ENCODE data around the gene CAMK2G. TPM values are rescaled to one million over a fixed set of nuclear protein-coding genes. Genes with fewer than 3 reads are reported as not detected.
"Not testable (repeated sequence)": the region's sequence is repeated elsewhere in the genome, so short reads cannot be mapped to it uniquely, and the experiment has no call there.

Gene CAMK2G
- total and polyA plus RNA-seq, 11 donors = 8.0 to 18.6 (median 14.5) TPM

DNA sequence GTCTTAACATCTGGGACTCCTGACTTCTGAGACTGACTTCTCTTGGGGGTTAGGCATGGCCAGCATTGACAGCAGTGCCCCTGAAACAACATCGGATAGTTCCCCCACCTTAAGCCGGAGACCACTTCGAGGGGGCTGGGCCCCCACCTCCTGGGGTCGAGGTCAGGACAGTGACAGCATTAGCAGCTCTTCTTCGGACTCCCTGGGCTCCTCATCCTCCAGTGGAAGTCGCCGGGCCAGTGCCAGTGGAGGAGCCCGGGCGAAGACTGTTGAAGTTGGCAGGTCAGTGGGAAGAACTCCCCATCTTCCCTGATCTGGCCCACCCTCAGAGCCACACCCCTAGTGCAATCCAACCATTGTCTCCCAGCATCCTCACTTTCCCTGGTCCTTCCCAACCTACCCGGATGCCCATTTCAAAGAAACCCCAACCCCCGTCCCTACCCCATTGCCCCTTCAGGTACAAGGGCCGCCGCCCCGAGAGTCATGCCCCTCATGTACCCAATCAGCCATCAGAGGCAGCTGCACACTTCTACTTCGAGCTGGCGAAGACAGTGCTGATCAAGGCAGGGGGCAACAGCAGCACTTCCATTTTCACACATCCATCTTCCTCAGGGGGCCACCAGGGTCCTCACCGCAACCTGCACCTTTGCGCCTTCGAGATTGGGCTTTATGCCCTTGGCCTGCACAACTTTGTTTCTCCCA lies 76.9 kb downstream of the CAMK2G start:
- TF ChIP-seq POLR2A (IDR thresholded peaks at IDR 0.05) = no peak
- TF ChIP-seq, protein P1, sequence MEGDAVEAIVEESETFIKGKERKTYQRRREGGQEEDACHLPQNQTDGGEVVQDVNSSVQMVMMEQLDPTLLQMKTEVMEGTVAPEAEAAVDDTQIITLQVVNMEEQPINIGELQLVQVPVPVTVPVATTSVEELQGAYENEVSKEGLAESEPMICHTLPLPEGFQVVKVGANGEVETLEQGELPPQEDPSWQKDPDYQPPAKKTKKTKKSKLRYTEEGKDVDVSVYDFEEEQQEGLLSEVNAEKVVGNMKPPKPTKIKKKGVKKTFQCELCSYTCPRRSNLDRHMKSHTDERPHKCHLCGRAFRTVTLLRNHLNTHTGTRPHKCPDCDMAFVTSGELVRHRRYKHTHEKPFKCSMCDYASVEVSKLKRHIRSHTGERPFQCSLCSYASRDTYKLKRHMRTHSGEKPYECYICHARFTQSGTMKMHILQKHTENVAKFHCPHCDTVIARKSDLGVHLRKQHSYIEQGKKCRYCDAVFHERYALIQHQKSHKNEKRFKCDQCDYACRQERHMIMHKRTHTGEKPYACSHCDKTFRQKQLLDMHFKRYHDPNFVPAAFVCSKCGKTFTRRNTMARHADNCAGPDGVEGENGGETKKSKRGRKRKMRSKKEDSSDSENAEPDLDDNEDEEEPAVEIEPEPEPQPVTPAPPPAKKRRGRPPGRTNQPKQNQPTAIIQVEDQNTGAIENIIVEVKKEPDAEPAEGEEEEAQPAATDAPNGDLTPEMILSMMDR (IDR thresholded peaks at IDR 0.05) = no peak
- DNase-seq (no peak), ATAC-seq (no peak)
- intact Hi-C loops (cut with DNase I) = no loop called here
- 90 to 91% (median 91%) methylated on average over 15 to 19 of the region's 19 CpGs for WGBS, 4 donors
- no peaks in the 10 kb centered on the region for H3K4me1 ChIP-seq
- no peak overlapping the region for H3K4me3 ChIP-seq
- H3K27me3 ChIP-seq = no peaks in the 10 kb centered on the region
- H3K9me3 ChIP-seq = no peaks in the 10 kb centered on the region
- H3K27ac ChIP-seq = no peak overlapping the region
- peaks cover 0 to 100% (median 97%) of the 10 kb centered on the region in 9 donors for H3K36me3 ChIP-seq

DNA sequence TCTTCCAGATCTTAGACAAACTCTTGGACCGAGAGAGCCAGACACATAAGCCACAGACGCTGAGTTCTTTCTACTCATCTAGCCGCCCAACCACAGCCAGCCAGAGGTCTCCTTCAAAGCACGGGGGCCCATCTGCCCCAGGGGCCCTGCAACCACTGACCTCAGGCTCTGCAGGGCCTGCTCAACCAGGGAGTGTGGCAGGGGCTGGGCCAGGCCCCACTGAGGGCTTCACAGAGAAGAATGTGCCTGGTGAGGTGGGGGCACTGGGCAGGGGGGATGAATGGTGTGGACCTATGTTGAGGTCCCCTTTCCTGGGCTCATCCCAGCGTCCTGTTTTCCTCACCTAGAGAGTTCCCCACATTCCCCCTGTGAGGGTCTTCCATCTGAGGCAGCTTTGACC lies 77.6 kb downstream of the CAMK2G start:
- no peaks in the 10 kb centered on the region for H3K4me1 ChIP-seq
- no peak for DNase-seq
- H3K9me3 ChIP-seq = no peaks in the 10 kb centered on the region
- WGBS, 4 donors = 87 to 89% (median 89%) methylated on average over 4 to 5 of the region's 5 CpGs
- no peak for ATAC-seq
- peaks cover 0 to 100% (median 97%) of the 10 kb centered on the region in 9 donors for H3K36me3 ChIP-seq
- H3K27me3 ChIP-seq = no peaks in the 10 kb centered on the region
- H3K27ac ChIP-seq = no peak overlapping the region
- H3K4me3 ChIP-seq = no peak overlapping the region
- intact Hi-C loops (cut with DNase I) = no loop called here
- TF ChIP-seq, protein P1 (IDR thresholded peaks at IDR 0.05) = no peak
- TF ChIP-seq POLR2A (IDR thresholded peaks at IDR 0.05) = no peak

DNA sequence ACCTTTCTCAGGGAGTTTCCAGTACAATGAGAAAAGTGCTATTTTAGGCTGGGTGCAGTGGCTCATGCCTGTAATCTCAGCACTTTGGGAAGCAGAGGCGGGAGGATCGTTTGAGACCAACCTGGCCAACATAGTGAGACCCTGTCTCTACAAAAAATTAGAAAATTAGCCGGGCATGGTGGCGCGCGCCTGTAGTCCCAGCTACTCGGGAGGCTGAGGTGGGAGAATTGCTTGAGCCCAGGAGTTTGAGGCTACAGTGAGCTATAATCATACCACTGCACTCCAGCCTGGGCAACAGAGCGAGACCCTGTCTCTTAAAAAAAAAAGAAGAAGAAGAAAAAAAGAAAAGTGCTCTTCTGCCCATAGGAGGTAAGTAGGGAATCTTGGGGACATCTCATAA lies 78.3 kb downstream of the CAMK2G start:
- H3K9me3 ChIP-seq; DNase-seq; H3K27ac ChIP-seq; ATAC-seq; H3K4me3 ChIP-seq; H3K27me3 ChIP-seq; H3K4me1 ChIP-seq; intact Hi-C loops (cut with DNase I): not testable (repeated sequence)
- 92 to 97% (median 94%) methylated on average over 8 of the region's 8 CpGs for WGBS, 4 donors
- H3K36me3 ChIP-seq = peaks cover 0 to 100% (median 97%) of the 10 kb centered on the region in 9 donors

DNA sequence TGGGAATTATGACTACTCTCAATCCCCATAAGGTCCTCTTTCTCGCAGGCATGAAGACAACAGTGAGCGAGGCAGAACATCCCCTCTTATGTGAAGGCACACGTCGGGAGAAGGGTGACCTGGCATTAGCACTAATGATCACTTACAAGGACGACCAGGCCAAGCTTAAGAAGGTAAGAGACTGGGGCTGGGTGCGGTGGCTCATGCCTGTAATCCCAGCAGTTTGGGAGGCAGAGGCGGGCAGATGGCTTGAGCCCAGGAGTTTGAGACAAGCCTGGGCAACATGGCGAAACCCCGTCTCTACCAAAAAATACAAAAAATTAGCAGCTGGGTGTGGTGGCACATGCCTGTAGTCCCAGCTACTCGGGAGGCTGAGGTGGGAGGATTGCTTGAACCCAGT lies 78.9 kb downstream of the CAMK2G start:
- 92 to 97% (median 93%) methylated on average over 10 of the region's 10 CpGs for WGBS, 4 donors
- H3K27me3 ChIP-seq; H3K4me3 ChIP-seq; ATAC-seq; H3K27ac ChIP-seq; DNase-seq; intact Hi-C loops (cut with DNase I); H3K9me3 ChIP-seq; H3K4me1 ChIP-seq: not testable (repeated sequence)
- peaks cover 0 to 100% (median 99%) of the 10 kb centered on the region in 9 donors for H3K36me3 ChIP-seq

DNA sequence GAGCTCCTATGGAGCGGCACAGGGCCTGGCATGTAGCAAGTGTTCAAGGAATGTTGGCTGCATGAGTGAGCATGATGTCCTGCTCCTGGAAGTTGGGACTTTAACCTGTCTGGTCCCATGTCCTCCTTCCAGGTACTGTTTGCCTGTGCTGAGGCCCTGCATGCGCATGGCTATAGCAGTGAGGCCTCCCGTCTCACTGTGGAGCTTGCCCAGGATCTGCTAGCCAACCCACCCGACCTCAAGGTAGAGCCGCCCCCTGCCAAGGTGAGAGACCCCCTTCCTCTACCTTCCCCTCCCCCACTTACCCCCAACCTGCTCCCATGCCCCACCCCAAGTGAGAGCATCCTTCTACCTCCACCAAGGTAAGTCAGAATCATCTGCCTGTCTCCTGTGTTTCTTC lies 80.9 kb downstream of the CAMK2G start:
- peaks cover 0 to 6% (median 0%) of the 10 kb centered on the region in 12 donors for H3K4me1 ChIP-seq
- H3K36me3 ChIP-seq = peaks cover 5 to 100% (median 98%) of the 10 kb centered on the region in 9 donors
- ATAC-seq (no peak), DNase-seq (no peak)
- H3K9me3 ChIP-seq = no peaks in the 10 kb centered on the region
- no peak overlapping the region for H3K4me3 ChIP-seq
- TF ChIP-seq POLR2A (IDR thresholded peaks at IDR 0.05) = no peak
- TF ChIP-seq, protein P1 (IDR thresholded peaks at IDR 0.05) = no peak
- H3K27ac ChIP-seq = no peak overlapping the region
- intact Hi-C loops (cut with DNase I) = no loop called here
- no peaks in the 10 kb centered on the region for H3K27me3 ChIP-seq
- WGBS, 4 donors = 91 to 93% (median 91%) methylated on average over 5 of the region's 5 CpGs

Measured in heart left ventricle (tissue), 16 donors.